DOHH2 (cell line): ENCODE results near the gene TIMP3.

Experiments
- H3F3A ChIP-seq: fragments of 200-600 bp; sonication (generic), shearing (Covaris generic); 2 replicates; pipeline ENCODE4 v1.6.0; 2016; ENCODE audit warnings: antibody characterized with exemption, mild to moderate bottlenecking; ENCODE audit not compliant: control insufficient read depth, insufficient read depth
- H3K27ac ChIP-seq: fragments of 200-600 bp; sonication (generic); 2 replicates; pipeline ENCODE4 v1.5.1; 2014; ENCODE audit warnings: low read depth, mild to moderate bottlenecking, low read length, moderate library complexity
- H3K27me3 ChIP-seq: fragments of 200-600 bp; sonication (generic); 2 replicates; pipeline ENCODE4 v1.6.1; 2014; ENCODE audit warnings: mild to moderate bottlenecking, low read length, mixed read lengths; ENCODE audit not compliant: control insufficient read depth
- H3K36me3 ChIP-seq: fragments of 200-600 bp; sonication (generic); 2 replicates; pipeline ENCODE4 v1.6.1; 2014; ENCODE audit warnings: mild to moderate bottlenecking, low read length, moderate library complexity, mixed read lengths; ENCODE audit not compliant: control insufficient read depth
- H3K4me1 ChIP-seq: fragments of 200-600 bp; sonication (generic); 2 replicates; pipeline ENCODE4 v1.6.1; 2014; ENCODE audit warnings: mild to moderate bottlenecking, low read length, mixed read lengths; ENCODE audit not compliant: control insufficient read depth
- H3K4me2 ChIP-seq: fragments of 200-600 bp; sonication (generic); 2 replicates; pipeline ENCODE4 v1.6.0; 2014; ENCODE audit warnings: mild to moderate bottlenecking, low read length, moderate library complexity
- H3K4me3 ChIP-seq: fragments of 200-600 bp; sonication (generic); 2 replicates; pipeline ENCODE4 v1.5.1; 2014; ENCODE audit warnings: mild to moderate bottlenecking, low read length, mixed read lengths
- H3K79me2 ChIP-seq: fragments of 200-600 bp; sonication (generic); 2 replicates; pipeline ENCODE4 v1.6.1; 2014; ENCODE audit warnings: mild to moderate bottlenecking, low read length, mixed read lengths; ENCODE audit not compliant: control insufficient read depth
- H3K9me2 ChIP-seq: fragments of 200-600 bp; sonication (generic); replicated peaks from 2 replicates; pipeline ENCODE4 v1.6.1; 2014; ENCODE audit warnings: mild to moderate bottlenecking, low read length, mixed read lengths; ENCODE audit not compliant: control insufficient read depth
- H3K9me3 ChIP-seq: fragments of 200-600 bp; sonication (generic); 2 replicates; pipeline ENCODE4 v1.6.1; 2014; ENCODE audit warnings: antibody characterized with exemption, low read length, mixed read lengths; ENCODE audit not compliant: control insufficient read depth, insufficient read depth
- H4K20me1 ChIP-seq: fragments of 200-600 bp; sonication (generic); 2 replicates; pipeline ENCODE4 v1.6.0; 2014; ENCODE audit warnings: low read depth, mild to moderate bottlenecking, antibody characterized with exemption, low read length, moderate library complexity; ENCODE audit not compliant: control insufficient read depth, insufficient read depth
- CTCF ChIP-seq: fragments of 200-600 bp; sonication (generic); IDR thresholded peaks from one replicate; pipeline ENCODE4 v1.5.1; 2014; ENCODE audit warnings: antibody characterized with exemption, mild to moderate bottlenecking, low read depth, low read length; ENCODE audit not compliant: poor library complexity, severe bottlenecking
- EZH2phosphoT487 ChIP-seq: fragments of 200-600 bp; sonication (generic); IDR thresholded peaks from 2 replicates; pipeline ENCODE4 v1.6.1; 2017; ENCODE audit warnings: borderline replicate concordance, mild to moderate bottlenecking, antibody characterized with exemption, low read length, moderate library complexity, mixed read lengths

Gene TIMP3

DNA sequence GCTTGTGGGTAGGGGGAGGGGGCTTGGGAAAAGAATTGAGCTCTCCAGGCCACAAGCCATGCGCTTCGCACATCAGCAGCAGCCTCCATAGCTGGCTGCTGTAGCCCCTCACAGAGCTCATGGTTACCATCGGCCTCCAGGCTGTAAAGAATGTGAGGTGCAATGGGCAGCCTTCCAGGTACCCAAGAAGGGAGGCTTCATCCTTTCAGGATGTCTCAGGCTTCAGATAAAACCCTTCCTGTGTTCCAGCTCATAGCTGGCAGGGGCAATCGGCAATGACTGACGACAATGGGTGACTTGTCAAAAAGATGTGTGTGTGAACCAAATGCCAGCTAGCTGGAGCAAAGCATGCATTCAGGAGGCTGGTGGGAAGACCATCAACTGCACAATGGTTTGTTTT is 102.0 kb downstream of the TIMP3 start:
- H3K27me3 ChIP-seq, result 0 out of 2 replicates have a peak, but pooled peaks cover 3% of the 10 kb centered on the region
- H3K4me2 ChIP-seq, result no peak overlapping the region
- H3F3A ChIP-seq, result no peaks in the 10 kb centered on the region
- no peak overlapping the region for H3K4me3 ChIP-seq
- H3K36me3 ChIP-seq, result no peaks in the 10 kb centered on the region
- H3K9me3 ChIP-seq, result no peaks in the 10 kb centered on the region
- no peak for TF ChIP-seq CTCF
- TF ChIP-seq EZH2phosphoT487, result no peak
- H3K79me2 ChIP-seq, result no peaks in the 10 kb centered on the region
- no peaks in the 10 kb centered on the region for H3K4me1 ChIP-seq
- no peaks in the 10 kb centered on the region for H3K9me2 ChIP-seq
- H4K20me1 ChIP-seq, result no peaks in the 10 kb centered on the region
- no peak overlapping the region for H3K27ac ChIP-seq

DNA sequence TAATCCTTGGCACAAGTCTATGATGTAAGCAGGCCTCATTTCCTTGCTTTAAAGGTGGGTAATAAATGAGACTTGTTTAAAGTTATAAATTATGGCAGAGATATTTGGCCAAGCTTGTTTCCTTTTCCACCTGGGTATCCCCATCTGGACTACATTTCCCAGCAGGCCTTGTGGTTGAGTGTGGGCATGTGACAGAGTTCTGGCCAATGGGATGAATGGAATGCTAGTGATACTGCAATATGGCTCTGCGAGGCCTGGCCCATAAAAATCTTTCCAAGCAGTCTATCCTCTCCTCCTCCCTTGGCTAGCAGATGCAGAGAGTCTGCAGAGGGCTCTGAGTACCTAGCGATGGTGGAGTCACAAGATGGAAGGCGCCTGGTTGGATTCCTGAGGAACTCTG is 102.5 kb downstream of the TIMP3 start:
- Histone ChIP-seq H3K9me3 (no peaks in the 10 kb centered on the region), H3K27me3 (0 out of 2 replicates have a peak, but pooled peaks cover 3% of the 10 kb centered on the region), H3F3A (no peaks in the 10 kb centered on the region), H3K36me3 (no peaks in the 10 kb centered on the region), H3K4me3 (no peak overlapping the region), H3K27ac (no peak overlapping the region), H3K4me2 (no peak overlapping the region), H4K20me1 (no peaks in the 10 kb centered on the region), H3K4me1 (no peaks in the 10 kb centered on the region), H3K79me2 (no peaks in the 10 kb centered on the region), H3K9me2 (no peaks in the 10 kb centered on the region)
- TF ChIP-seq CTCF, result no peak
- no peak for TF ChIP-seq EZH2phosphoT487

DNA sequence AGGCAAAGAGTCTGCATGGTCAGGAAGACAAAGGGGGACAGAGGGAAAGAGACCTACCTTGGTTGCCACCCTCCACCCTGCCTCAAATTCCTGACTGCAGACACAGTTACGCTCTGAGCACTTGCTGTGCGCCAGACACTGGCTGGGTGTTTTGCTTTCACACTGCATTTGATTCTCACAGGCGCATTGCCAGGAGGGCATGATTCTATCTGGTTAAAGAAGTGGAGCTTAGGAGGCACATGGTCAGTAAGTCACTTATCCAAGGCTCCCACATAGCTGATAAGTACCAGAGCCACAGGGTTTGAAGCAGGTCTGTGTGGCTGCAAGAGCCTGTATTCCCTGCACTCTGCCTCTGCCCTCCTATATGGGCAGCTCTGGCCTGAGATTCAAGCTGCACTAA is 103.9 kb downstream of the TIMP3 start:
- Histone ChIP-seq H3F3A (no peaks in the 10 kb centered on the region), H3K9me3 (no peaks in the 10 kb centered on the region), H3K4me1 (no peaks in the 10 kb centered on the region), H3K4me3 (no peak overlapping the region), H3K27ac (no peak overlapping the region), H3K9me2 (no peaks in the 10 kb centered on the region), H3K36me3 (no peaks in the 10 kb centered on the region), H3K79me2 (no peaks in the 10 kb centered on the region), H3K27me3 (0 out of 2 replicates have a peak, but pooled peaks cover 3% of the 10 kb centered on the region), H3K4me2 (no peak overlapping the region), H4K20me1 (no peaks in the 10 kb centered on the region)
- TF ChIP-seq EZH2phosphoT487 (no peak), CTCF (no peak)
